CD14-positive monocyte (primary cell): ENCODE results near the gene PRR27. TPM values are rescaled to one million over a fixed set of nuclear protein-coding genes. Genes with fewer than 3 reads are reported as not detected.
"Not testable (repeated sequence)": the region's sequence is repeated elsewhere in the genome, so short reads cannot be mapped to it uniquely, and the experiment has no call there.

Experiments used
- DNase-seq, 3 donors: peaks; one replicate each; pipeline ENCODE4 v3.0.0-alpha.2; 2011 to 2022
- H2AFZ ChIP-seq: 2 replicates; pipeline ENCODE4 v1.6.0; 2012; ENCODE audit warnings: mild to moderate bottlenecking, low read depth, low read length, inconsistent platforms; ENCODE audit not compliant: insufficient read depth, poor library complexity, severe bottlenecking
- H3K27ac ChIP-seq, 2 donors: 1 replicate in 1 of 2; 2 replicates in 1 of 2; pipeline ENCODE4 v1.5.1; 2012 to 2013; ENCODE audit warnings: low read length in 2 of 2, control low read depth in 1 of 2, inconsistent platforms in 1 of 2, low read depth in 1 of 2, mild to moderate bottlenecking in 1 of 2
- H3K27me3 ChIP-seq, 2 donors: one replicate each; pipeline versions ENCODE4 v1.6.0 to v1.6.1; 2011 to 2013; ENCODE audit warnings: low read length in 2 of 2; ENCODE audit not compliant: control insufficient read depth in 2 of 2, insufficient read depth in 2 of 2
- H3K36me3 ChIP-seq, 2 donors: replicated peaks in 1 of 2; 1 replicate in 1 of 2; 2 replicates in 1 of 2; pipeline versions ENCODE4 v1.5.1 to v1.6.1; 2012 to 2013; ENCODE audit warnings: low read length in 2 of 2, control low read depth in 1 of 2, inconsistent platforms in 1 of 2, mild to moderate bottlenecking in 1 of 2; ENCODE audit not compliant: insufficient read depth in 2 of 2, control insufficient read depth in 1 of 2
- H3K4me1 ChIP-seq, 2 donors: 1 replicate in 1 of 2; 2 replicates in 1 of 2; pipeline versions ENCODE4 v1.5.1 to v1.6.1; 2012 to 2013; ENCODE audit warnings: low read length in 2 of 2, control low read depth in 1 of 2, inconsistent platforms in 1 of 2, mild to moderate bottlenecking in 1 of 2, moderate library complexity in 1 of 2; ENCODE audit not compliant: insufficient read depth in 2 of 2, control insufficient read depth in 1 of 2
- H3K4me2 ChIP-seq: replicated peaks from 2 replicates; pipeline ENCODE3; 2012; ENCODE audit warnings: low read length, moderate library complexity, mild to moderate bottlenecking; ENCODE audit not compliant: poor library complexity, severe bottlenecking; ENCODE audit errors: extremely low read depth
- H3K4me3 ChIP-seq, 3 experiments: fragments of 200-600 bp in 1 of 3; sonication (generic) in 1 of 3; replicated peaks in 1 of 3; 1 replicate in 2 of 3; 2 replicates in 1 of 3; pipeline ENCODE4 v1.5.1; 2011 to 2013; ENCODE audit warnings: low read length in 3 of 3, mild to moderate bottlenecking in 3 of 3, control low read depth in 2 of 3, low read depth in 2 of 3, inconsistent platforms in 1 of 3, moderate library complexity in 1 of 3
- H3K79me2 ChIP-seq: 2 replicates; pipeline ENCODE4 v1.6.0; 2012; ENCODE audit warnings: mild to moderate bottlenecking, control low read depth, inconsistent platforms, low read length, moderate library complexity; ENCODE audit not compliant: insufficient read depth
- H3K9ac ChIP-seq: 2 replicates; pipeline ENCODE4 v1.6.0; 2017; ENCODE audit warnings: low read length, mild to moderate bottlenecking; ENCODE audit not compliant: insufficient read depth, poor library complexity, severe bottlenecking
- H3K9me3 ChIP-seq, 2 donors: replicated peaks in 1 of 2; 1 replicate in 1 of 2; 2 replicates in 1 of 2; pipeline versions ENCODE4 v1.5.1 to v1.6.1; 2012 to 2013; ENCODE audit warnings: low read length in 2 of 2, control low read depth in 1 of 2; ENCODE audit not compliant: control insufficient read depth in 1 of 2, insufficient read depth in 1 of 2
- H4K20me1 ChIP-seq: 2 replicates; pipeline ENCODE4 v1.6.0; 2012; ENCODE audit warnings: mild to moderate bottlenecking, low read length, control low read depth, moderate library complexity; ENCODE audit not compliant: insufficient read depth
- H3K27ac Mint-ChIP-seq, 7 donors: one replicate each; pipeline ENCODE4 v1.8.0; 2020; ENCODE audit warnings: mild to moderate bottlenecking in 7 of 7, mixed read lengths in 7 of 7, moderate library complexity in 6 of 7, inconsistent platforms in 2 of 7
- H3K27me3 Mint-ChIP-seq, 3 donors: one replicate each; pipeline ENCODE4 v1.8.0; 2021 to 2022; ENCODE audit warnings: low read depth in 3 of 3, mild to moderate bottlenecking in 3 of 3, mixed read lengths in 3 of 3, moderate library complexity in 3 of 3, inconsistent platforms in 1 of 3
- H3K36me3 Mint-ChIP-seq, 2 donors: one replicate each; pipeline ENCODE4 v1.8.0; 2020; ENCODE audit warnings: mixed read lengths in 2 of 2, inconsistent platforms in 1 of 2, mild to moderate bottlenecking in 1 of 2
- H3K4me1 Mint-ChIP-seq: one replicate; pipeline ENCODE4 v1.8.0; 2020; ENCODE audit warnings: mild to moderate bottlenecking, mixed read lengths
- H3K4me3 Mint-ChIP-seq, 2 donors: one replicate each; pipeline ENCODE4 v1.8.0; 2020; ENCODE audit warnings: mild to moderate bottlenecking in 2 of 2, mixed read lengths in 2 of 2, moderate library complexity in 1 of 2
- H3K9me3 Mint-ChIP-seq, 7 donors: one replicate each; pipeline ENCODE4 v1.8.0; 2020 to 2022; ENCODE audit warnings: mixed read lengths in 7 of 7, mild to moderate bottlenecking in 6 of 7, moderate library complexity in 6 of 7, inconsistent platforms in 2 of 7
- WGBS: methylation state at CpG from one replicate; pipeline ENCODE4 v1.1.5; 2013; ENCODE audit warnings: missing lambda C conversion rate; ENCODE audit not compliant: insufficient coverage; 5-methylcytosine and 5-hydroxymethylcytosine counted together
- intact Hi-C, 2 donors: fragments of 100-400 bp; cut with micrococcal nuclease; formaldehyde crosslinking; loops; one replicate each; pipeline versions ENCODE4 v1.15.0 to v1.15.1; 2023
- polyA plus RNA-seq, 3 donors: library from polyadenylated mRNA; depleted of rRNA in 1 of 3; unstranded in 2 of 3; stranded (reverse) in 1 of 3; fragments of 300-500 nt in 2 of 3; fragments of >200 nt in 1 of 3; fragmentation: Illumina TruSeq in 2 of 3; gene quantifications; 1 replicate in 2 of 3; 2 replicates in 1 of 3; pipeline ENCODE4 v1.2.3, GENCODE V29; 2012 to 2021
- TF ChIP-seq, protein P1 (sequence below): fragments of 200-600 bp; IDR thresholded peaks from one replicate; pipeline ENCODE4 v1.8.0; 2022; ENCODE audit warnings: antibody characterized with exemption, mild to moderate bottlenecking

The PRR27 gene
- polyA plus RNA-seq, 3 donors = not detected

DNA sequence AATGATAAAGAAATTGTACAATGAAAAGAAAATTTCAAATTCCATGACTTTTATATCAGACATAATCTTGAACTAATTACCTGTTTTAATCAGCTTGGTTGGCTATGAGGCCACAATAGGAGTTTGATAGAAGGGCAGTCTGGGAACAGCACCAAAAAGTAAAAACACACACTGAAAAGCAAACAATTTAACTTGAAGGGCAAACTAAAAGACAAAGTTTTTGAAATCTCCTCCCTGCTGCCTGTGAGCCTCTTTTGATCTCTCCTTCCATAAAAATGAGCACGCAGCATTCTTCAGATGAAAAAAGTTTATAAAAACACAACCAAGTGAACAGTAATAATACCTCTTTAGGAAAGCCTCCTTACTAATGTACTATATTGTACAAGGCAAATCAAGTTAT, 49.6 kb downstream of the PRR27 start:
- no peaks in the 10 kb centered on the region for H3K79me2 ChIP-seq
- H3K36me3 Mint-ChIP-seq = no peaks in the 10 kb centered on the region

DNA sequence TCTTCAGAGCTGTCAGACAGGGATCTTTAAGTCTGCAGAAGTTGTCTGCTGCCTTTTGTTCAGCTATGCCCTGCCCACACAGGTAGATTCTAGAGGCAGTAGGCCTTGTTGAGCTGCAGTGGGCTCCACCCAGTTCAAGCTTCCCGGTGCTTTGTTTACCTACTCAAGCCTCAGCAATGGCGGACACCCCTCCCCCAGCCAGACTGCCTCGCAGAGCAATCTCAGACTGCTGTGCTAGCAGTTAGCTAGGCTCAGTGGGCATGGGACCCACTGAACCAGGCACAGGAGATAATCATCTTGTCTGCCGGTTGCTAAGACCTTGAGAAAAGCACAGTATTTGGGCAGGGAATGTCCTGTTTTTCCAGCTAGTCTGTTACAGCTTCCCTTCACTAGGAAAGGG, 58.7 kb downstream of the PRR27 start:
- H3K27me3 ChIP-seq, H3K4me1 Mint-ChIP-seq, H3K9ac ChIP-seq, H3K27me3 Mint-ChIP-seq, H3K4me1 ChIP-seq, H3K36me3 Mint-ChIP-seq, DNase-seq, H3K36me3 ChIP-seq, H3K4me3 Mint-ChIP-seq, H3K9me3 ChIP-seq, H3K4me2 ChIP-seq, H3K79me2 ChIP-seq, H3K9me3 Mint-ChIP-seq, H3K4me3 ChIP-seq, H3K27ac ChIP-seq, H4K20me1 ChIP-seq, intact Hi-C loops, H3K27ac Mint-ChIP-seq, H2AFZ ChIP-seq: not testable (repeated sequence)
- 97% methylated on average over 4 of the region's 4 CpGs for WGBS

More for the DNA sequence above, 49.6 kb downstream of the PRR27 start:
- H3K4me3 ChIP-seq = no peak overlapping the region
- H3K4me2 ChIP-seq = no peak overlapping the region
- no peak for DNase-seq
- no peaks in the 10 kb centered on the region for H3K4me1 ChIP-seq
- no peak overlapping the region for H3K4me3 Mint-ChIP-seq
- no peaks in the 10 kb centered on the region for H3K27me3 ChIP-seq
- intact Hi-C loops = no loop called here
- no peak overlapping the region for H3K27ac ChIP-seq
- H3K9ac ChIP-seq = no peak overlapping the region
- TF ChIP-seq, protein P1, sequence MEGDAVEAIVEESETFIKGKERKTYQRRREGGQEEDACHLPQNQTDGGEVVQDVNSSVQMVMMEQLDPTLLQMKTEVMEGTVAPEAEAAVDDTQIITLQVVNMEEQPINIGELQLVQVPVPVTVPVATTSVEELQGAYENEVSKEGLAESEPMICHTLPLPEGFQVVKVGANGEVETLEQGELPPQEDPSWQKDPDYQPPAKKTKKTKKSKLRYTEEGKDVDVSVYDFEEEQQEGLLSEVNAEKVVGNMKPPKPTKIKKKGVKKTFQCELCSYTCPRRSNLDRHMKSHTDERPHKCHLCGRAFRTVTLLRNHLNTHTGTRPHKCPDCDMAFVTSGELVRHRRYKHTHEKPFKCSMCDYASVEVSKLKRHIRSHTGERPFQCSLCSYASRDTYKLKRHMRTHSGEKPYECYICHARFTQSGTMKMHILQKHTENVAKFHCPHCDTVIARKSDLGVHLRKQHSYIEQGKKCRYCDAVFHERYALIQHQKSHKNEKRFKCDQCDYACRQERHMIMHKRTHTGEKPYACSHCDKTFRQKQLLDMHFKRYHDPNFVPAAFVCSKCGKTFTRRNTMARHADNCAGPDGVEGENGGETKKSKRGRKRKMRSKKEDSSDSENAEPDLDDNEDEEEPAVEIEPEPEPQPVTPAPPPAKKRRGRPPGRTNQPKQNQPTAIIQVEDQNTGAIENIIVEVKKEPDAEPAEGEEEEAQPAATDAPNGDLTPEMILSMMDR = no peak
- no peak overlapping the region for H3K27ac Mint-ChIP-seq
- no CpG with 5 or more reads among the region's 1 CpG for WGBS
- no peaks in the 10 kb centered on the region for H3K36me3 ChIP-seq
- H2AFZ ChIP-seq = no peak overlapping the region
- no peaks in the 10 kb centered on the region for H3K4me1 Mint-ChIP-seq
- H4K20me1 ChIP-seq = no peaks in the 10 kb centered on the region
- H3K27me3 Mint-ChIP-seq = peaks cover 0 to 2% (median 0%) of the 10 kb centered on the region in 3 donors
- H3K9me3 ChIP-seq = no peaks in the 10 kb centered on the region
- H3K9me3 Mint-ChIP-seq = no peaks in the 10 kb centered on the region

Other genes with a start within 250 kb of the PRR27 start
- gene CSN1S1, start 223.2 kb upstream of the PRR27 start, polyA plus RNA-seq = not detected
- gene CSN2, start 188.5 kb upstream of the PRR27 start, polyA plus RNA-seq = not detected
- not detected for gene STATH, start 158.3 kb upstream of the PRR27 start, polyA plus RNA-seq
- gene HTN3, start 125.8 kb upstream of the PRR27 start, polyA plus RNA-seq = not detected
- not detected for gene HTN1, start 103.8 kb upstream of the PRR27 start, polyA plus RNA-seq
- not detected for gene ODAM, start 41.5 kb downstream of the PRR27 start, polyA plus RNA-seq
- not detected for gene FDCSP, start 71.9 kb downstream of the PRR27 start, polyA plus RNA-seq
- gene CSN3, start 88.4 kb downstream of the PRR27 start, polyA plus RNA-seq = not detected
- gene CABS1, start 180.7 kb downstream of the PRR27 start, polyA plus RNA-seq = not detected
- gene SMR3A, start 206.5 kb downstream of the PRR27 start, polyA plus RNA-seq = not detected
- gene SMR3B, start 228.9 kb downstream of the PRR27 start, polyA plus RNA-seq = not detected
- not detected for gene OPRPN, start 243.7 kb downstream of the PRR27 start, polyA plus RNA-seq